GM19468 (cell line): Measurements from ENCODE around the gene VWA5B2.
A peak's percentile ranks its signal among the peaks of the same experiment; 100 is the strongest.

Experiments
- ATAC-seq: cut with Tn5 transposase; IDR thresholded peaks from one replicate; pipeline ENCODE4 v1.9.1; 2021; ENCODE audit warnings: mild to moderate bottlenecking, moderate library complexity, moderate number of reproducible peaks; ENCODE audit not compliant: unreplicated experiment; ENCODE audit errors: extremely low read depth

The VWA5B2 gene

DNA sequence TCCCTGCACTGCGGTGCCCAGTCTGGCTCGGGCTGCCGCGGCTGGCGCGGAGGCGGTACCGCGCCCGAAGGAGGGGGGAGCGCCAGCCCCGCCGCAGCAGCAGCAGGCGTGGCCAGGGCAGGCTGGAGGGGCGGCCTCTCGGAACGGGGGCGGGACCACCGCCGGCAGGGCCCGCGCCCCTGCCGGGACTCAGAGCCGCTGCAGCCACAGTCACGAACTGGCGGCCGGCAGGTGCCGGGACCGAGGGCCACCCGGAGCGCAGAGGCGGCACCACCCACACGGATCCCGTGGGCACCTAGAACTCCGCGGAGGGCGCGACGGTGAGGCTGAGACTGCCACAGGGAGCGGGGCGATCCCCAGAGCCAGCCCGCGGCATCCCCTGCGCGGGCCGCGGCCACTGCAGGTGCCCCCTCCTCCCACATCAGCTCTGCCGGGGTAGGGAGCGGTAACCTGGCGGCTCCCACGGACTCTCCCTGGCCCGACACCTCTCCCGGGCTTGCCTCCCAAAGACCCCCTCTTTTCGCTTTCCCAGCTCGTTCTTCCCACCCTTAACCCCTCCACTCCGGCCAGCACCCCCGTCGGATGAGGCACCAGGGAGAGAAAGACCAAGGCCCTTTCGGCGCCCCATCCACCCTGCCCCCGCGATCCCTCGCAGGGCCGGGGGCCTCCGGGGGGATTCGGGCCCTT lies at the start of gene VWA5B2:
VWA5B2 (plus strand) TSS at position 192 of the 687 bp plus-strand sequence. CDS start 944 bp downstream, outside the sequence.
- ATAC-seq = peak; percentile 88

DNA sequence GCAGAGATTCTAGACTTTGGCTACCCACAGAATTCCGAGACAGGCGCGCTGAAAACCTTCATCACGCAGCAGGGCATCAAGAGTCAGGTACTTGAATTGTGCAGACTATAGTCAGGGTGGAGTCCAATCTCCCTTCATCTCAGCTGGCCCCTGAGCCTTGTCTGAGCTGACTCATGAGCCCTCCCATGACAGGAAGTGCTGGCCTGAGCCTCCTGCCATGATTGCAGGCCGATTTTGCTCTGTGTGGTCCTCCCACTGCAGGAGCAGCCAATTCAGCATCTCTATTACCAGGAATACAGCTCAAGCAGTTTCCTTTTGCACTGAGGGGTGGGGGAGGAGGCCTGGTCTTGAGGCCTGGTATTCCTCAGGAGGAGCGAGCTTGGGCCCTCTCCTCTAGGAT lies 49.2 kb upstream of the VWA5B2 start:
- ATAC-seq = no peak

DNA sequence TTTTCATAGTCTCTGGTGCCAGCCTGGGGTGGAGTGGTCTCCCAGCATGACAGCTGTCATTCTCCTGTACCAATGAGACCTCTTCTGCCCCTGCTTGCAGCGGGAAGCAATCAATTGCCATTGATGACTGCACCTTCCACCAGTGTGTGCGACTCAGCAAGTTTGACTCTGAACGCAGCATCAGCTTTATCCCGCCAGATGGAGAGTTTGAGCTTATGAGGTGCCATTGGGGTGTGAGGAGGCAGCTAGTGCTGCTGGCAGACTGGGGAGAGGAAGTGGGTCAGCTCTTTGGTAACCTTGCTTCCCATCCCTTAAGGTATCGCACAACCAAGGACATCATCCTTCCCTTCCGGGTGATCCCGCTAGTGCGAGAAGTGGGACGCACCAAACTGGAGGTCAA lies 47.8 kb upstream of the VWA5B2 start:
- ATAC-seq = no peak

DNA sequence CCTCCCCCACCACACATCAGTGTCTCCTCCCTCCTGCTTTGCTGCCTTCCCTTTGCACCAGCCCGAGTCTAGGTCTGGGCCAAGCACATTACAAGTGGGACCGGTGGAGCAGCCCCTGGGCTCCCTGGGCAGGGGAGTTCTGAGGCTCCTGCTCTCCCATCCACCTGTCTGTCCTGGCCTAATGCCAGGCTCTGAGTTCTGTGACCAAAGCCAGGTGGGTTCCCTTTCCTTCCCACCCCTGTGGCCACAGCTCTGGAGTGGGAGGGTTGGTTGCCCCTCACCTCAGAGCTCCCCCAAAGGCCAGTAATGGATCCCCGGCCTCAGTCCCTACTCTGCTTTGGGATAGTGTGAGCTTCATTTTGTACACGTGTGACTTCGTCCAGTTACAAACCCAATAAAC lies 45.7 kb upstream of the VWA5B2 start:
- ATAC-seq = no peak

DNA sequence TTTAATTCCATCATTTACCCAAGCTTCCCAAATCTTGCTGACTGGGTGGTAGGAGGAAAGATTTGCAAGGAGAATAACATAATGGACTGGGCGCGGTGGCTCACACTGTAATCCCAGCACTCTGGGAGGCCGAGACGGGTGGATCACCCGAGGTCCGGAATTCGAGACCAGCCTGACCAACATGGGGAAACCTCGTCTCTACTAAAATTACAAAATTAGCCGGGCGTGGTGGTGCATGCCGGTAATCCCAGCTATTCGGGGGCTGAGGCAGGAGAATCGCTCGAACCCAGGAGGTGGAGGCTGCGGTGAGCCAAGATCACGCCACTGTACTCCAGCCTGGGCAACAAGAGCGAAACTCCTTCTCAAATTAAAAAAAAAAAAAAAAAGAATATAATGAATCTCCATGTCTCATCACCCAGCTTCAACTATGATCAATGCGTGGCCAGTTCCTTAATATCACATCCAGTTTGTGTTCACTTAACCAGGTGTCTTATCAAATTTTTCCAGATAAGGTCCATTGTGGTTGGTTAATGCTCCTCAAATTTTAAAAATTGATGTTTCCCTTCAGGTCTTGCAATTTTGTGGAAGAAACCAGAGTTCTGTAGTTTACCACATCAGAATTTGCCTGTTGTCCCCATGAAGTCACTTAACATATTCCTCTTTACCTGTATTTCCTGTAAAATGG lies 44.7 kb upstream of the VWA5B2 start:
- no peak for ATAC-seq

DNA sequence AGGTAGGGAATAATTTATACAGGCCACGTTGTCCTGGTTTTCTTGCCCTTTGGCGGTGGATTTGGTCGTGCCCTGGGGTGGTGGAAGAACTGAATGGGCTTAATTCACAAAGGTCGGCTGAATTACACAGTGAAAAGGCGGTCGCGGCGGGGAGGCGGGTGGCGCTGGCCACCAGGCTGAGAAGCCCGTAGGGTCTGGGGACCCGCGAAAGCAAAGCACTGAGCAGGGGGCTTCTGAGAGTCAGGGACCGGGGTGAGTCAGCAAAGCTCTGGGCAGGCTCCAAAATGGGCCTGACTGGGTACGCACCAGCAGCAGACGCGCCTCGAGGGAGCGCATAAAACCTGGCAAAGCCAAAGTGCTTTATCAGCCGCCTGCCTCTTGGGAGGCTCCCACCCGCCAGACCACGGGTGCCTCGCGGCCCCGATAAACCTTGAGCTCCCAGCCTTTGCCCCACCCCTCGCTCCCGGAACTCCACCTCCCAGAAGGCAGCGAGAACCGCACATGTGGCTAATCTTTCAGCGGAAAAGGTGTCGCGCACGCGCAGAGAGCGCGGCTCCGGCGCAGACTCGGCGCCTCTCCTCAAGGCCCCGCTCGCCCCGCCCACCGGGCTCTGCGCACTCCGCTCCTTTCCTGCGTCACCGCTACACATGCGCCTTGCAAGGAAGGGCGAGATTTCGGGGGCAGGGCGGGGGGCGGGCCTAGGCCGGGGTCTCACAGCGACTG lies 43.8 kb upstream of the VWA5B2 start:
- ATAC-seq = peak; percentile 84

DNA sequence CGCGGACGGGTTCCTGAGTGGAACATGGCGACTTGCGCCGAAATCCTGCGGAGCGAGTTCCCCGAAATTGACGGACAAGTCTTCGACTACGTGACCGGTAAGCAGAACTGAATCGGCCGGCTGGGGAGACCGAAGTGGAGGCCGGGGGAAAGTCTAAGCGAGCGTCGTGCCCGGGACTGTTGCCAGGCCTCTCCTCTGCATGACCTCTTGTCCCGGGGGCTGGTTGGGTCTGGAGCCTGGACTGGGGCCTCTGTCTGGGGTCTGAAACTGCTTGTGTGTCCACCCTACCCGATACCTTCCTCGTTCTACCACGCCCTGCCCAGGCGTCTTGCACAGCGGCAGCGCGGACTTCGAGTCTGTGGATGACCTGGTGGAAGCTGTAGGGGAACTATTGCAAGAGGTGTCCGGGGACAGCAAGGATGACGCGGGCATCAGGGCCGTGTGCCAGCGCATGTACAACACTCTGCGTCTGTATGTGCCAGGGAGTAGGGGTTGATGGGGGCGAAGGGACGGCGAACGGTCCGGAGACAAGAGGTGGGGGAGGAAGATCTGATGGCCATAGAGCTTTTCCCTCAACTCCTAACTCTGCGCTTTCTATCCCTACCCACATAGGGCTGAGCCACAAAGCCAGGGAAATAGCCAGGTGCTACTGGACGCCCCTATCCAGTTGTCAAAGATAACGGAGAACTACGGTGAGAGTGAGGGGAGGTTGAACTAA lies 43.0 kb upstream of the VWA5B2 start, which contains the start of gene ABCF3:
ABCF3 (plus strand) TSS at position 16 of the 718 bp plus-strand sequence; CDS start at position 25, 9 bp downstream.
- ATAC-seq = no peak

DNA sequence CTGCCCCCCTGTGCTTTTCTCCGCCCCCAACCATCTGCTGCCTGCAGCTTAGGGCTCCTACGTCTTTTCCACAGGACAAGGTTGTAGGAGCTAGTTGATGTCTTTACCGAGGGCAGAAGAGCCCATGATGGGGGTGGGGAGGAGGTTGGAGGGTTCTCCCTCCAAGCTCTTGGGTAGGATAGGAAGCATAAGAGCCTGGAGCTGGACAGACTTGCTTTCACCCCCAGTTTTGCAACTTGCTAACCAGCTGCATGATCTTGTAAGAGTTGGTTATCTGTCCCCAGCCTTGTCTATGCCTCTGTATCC lies 42.5 kb upstream of the VWA5B2 start:
- no peak for ATAC-seq

DNA sequence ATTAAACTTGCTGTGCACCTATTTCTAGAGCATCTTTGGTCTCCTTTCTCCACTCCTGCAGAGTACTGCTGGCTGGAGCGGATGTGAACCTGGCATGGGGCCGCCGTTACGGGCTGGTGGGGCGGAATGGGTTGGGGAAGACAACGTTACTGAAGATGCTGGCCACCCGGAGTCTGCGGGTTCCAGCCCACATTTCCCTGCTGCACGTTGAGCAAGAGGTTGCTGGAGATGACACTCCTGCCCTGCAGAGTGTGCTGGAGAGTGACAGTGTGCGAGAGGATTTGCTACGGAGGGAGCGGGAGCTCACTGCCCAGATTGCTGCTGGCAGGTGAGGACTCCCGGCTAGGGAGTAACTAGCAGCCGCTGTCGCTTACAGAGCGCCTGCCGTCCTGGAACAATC lies 41.3 kb upstream of the VWA5B2 start:
- no peak for ATAC-seq

DNA sequence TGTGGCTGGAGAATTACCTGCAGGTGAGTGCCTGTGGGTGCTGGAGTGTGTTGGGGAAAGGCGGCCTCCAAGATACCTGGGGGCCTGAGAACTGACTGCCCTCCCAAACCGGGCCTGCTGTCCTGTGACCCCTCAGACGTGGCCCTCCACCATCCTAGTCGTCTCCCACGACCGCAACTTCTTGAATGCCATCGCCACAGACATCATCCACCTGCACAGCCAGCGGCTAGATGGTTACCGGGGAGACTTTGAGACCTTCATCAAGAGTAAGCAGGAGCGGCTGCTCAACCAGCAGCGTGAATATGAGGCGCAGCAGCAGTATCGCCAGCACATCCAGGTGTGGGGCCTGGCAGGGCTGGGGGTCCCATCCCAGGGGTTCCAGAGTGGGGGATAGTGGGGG lies 40.0 kb upstream of the VWA5B2 start:
- no peak for ATAC-seq

DNA sequence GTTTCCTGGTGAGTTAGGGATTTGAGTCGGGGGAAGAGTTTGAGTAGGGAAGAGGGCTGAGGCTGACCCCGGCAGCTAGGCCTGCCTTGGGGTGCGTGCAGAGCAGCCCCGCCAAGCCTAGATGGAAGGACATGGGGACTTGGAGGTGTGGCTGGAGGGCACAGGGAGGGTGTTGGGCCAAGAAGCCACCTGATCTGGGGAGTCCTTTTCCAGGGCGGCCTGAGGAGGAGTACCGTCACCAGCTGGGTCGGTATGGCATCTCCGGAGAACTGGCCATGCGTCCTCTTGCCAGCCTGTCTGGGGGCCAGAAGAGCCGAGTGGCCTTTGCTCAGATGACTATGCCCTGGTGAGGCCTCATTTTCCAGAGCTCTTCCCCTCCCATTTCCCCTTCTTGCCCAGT lies 36.5 kb upstream of the VWA5B2 start:
- ATAC-seq = no peak

DNA sequence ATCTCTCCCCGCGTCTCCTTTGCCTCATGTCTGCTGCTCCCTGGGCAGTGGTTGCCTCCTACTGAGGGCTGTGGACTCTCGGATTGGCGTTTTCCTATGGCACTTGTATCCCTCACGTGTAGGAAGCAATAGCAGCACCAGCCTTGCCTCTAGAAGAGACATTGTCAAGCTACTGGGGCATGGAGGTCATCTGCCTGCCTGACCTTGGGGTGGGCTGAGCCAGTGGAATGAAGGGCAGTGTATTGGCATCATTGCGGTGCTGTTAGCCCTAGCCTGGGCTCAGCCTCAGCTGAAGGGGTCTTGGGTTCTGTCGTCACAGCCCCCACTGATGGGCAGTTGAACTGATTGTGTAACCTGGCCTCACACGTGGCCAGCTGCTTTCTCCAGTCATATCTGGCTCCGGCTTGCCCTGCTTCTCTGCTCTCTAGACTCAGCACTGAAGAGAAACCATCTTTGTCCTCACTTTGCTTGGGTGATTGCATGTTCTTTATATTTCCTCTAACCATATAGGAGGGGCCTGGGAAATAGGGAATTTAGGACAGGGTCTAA lies 35.3 kb upstream of the VWA5B2 start:
- ATAC-seq = no peak

DNA sequence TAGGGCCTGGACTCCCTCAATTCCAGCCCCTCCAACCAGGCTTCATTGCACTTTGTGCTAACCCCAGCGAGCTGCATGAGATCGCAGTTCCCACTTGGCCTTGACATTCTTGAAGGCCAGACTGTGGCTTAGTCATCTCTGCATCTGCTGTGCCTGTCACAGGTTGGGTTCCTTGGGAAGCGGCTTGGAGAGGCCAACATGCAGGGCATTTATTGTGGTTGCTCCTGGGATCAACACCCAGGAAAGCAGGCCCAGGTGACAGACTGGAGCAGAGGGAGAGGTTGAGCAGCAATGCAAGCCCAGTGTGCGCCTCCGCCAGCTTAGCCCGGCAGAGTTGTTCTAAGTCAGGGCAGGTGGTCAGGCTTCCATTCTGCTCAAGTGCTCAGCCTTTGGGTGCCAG lies 32.8 kb upstream of the VWA5B2 start:
- ATAC-seq = no peak

DNA sequence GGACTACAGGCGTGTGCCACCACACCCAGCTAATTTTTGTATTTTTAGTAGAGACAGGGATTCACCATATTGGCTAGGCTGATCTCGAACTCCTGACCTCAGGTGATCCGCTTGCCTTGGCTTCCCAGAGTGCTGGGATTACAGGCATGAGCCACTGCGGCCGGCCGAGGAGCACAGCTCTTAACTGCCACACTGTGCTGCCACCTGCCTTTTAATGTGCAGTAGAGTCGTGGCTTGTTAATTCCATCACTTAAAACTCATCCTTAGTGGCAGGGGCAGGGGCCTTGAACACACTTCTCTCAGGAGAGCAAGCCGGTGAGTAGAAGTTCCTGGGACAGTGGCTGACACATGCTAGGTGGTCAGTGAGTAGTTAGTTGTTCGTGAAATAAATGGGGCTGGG lies 30.9 kb upstream of the VWA5B2 start:
- no peak for ATAC-seq

DNA sequence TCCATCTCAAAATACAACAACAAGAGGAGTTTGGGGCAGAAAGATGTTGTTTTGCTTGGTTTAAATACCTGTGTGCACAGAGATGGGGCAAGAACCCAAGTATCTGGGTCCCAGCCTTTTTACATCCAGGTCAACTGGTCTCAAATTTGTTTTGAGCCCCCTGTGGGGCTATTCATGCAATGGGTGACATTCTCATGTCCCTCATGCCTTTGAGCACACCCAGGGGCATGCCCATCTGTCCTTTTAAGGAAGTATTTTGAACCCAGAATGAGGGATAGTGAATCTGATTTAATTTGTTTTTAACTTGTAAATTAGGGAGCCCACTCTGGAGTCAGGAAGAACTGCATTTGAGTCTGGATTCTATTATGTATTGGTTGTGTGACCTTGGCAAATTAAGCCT lies 28.6 kb upstream of the VWA5B2 start:
- no peak for ATAC-seq

DNA sequence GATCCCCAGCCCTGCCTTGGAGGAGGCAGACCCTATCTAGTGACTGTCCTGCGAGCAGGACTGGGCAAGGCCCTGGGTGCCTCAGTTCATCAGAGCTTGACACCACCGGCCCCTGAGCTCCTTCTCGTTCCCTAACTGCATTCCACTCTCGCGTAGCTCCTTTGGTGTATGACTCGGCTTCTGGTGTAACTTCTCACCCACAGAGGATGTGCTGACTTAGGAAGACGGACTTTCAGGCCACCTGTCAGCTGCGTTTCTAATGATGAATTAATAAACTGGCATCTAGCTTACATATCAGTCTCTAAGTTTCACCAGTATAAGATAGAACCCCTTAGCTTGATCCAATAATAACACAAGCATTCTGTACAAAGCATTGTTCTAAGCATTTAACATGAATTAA lies 25.9 kb upstream of the VWA5B2 start:
- no peak for ATAC-seq

DNA sequence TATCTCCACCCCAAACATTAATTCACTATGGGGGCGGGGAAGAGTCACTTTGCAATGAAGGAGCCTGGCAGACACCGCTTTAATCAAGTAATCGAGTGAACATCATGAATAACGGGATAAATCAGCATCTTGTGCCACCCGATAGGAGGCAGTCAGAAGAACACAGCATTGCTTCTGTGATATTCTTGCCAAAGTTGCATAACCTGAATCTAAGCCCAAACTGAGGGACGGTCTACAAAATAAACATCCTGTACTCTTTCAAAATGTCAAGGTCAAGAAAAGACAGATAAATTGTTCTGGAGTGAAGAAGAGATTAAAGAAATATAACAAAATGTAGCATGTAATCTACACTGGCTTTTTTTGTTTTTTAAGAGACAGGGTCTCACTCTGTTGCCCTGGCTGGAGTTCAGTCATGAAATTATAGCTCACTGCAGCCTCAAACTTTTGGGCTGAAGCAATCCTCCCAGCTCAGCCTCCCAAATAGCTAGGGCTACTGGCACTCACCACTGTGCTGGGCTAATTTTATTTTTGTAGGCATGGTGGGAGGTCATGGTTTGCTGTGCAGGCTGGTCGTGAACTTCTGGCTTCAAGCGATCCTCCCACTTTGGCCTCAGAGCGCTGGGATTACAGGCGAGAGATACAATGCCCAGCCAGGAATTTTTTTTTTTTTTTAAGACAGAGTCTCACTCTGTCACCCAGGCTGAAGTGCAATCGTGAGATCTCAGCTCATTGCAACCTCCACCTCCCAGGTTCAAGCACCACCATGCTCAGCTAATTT lies 20.1 kb upstream of the VWA5B2 start:
- no peak for ATAC-seq

DNA sequence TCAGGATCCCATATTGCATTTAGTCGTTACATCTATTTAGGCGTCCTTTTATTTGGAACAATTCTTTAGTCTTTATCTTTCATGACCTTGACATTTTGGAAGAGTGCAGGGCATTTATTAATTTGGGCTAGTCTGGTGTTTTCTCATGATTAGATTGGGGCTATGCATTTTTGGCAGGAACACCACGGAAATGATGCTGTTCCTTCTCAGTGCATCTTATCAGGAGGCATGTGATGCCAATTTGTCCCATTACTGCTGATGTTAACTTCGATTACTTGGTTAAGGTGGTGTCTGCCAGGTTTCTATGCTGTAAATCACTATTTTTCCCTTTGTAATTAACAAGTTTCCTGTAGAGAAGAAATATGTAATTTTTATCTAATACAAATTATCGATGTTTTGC lies 18.1 kb upstream of the VWA5B2 start:
- ATAC-seq = no peak

DNA sequence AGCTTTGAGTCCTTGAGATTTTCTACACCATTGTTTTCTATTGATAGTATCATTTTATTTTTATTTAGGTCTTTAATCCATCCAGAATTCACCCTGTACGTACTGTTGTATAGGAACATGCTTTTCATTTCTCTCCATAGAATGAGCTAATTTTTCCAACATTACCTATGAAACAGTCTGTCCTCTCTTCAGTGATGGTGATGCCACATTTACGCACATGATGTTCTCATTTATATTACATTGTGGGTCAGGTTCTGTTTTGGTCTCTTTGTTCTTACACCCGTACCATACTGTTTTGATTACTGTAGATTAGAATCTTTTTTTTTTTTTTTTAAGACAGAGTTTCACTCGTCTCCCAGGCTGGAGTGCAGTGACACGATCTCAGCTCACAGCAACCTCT lies 17.7 kb upstream of the VWA5B2 start:
- ATAC-seq = no peak

DNA sequence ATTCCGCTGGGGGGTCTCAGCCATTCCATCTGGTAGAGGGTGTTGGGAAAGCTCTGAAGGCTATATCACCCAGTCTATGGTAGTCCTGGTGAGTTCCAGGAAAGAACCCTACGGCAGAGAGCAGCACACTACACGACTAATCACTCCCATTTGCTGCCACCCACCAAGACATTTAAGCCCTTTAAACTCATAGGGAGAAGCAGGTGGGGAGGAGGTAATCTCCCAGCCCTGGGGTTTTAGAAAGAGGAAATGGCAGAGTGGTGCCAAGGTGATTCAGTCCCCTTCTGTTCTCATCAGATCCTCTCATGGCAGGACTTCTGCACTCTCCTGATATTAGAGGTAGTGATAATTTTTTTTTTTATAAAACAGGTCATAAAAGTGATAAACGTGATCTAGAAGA lies 10.6 kb upstream of the VWA5B2 start:
- ATAC-seq = no peak
